ENCODE measurements around the gene ADI1.

The ADI1 gene

DNA sequence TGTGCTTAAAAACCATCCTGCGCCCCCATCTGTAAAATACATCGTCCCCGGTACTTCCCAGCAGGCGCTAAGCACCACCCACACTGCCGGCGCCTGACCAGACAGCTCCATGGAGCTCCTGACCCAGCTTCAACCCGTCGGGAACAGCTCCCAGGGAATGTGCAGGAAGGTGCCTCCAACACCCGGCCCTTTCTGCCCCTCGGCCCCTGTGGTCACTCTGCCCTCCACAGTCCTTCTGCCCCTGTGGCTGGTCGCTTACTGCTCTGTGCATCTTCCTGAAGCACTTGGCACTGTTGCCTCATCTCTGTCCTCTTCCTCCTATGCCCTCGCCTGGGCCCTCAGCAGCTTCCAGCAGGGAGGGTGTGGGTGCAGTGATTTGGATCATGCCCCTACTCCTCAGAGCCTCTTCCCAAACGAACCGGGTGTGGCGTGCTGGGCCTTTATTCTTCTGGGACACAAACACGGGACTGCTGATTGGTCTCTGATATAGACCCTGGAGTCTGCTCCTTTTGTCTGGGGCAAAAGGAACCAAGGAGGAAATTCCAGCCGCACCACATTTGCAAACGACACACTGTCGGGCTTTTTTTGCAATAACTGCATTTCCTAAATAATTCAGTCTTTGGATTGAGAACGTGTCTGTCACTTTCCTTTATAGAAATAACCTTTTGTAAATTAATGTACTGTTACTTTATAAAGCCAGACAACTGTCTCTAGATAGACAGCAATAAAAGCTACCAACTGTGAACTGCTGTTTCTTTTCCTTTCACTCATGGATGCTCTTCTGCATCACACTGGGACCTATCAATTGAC is 65.9 kb downstream of the ADI1 start:
- DNase-seq (ENCODE audit: low read depth in 1 of 2, low spot score in 1 of 2), result no peak
- TF ChIP-seq GABPA (IDR thresholded peaks at IDR 0.05; ENCODE audit: low read depth) (no peak), SPI1 (IDR thresholded peaks at IDR 0.05; ENCODE audit: borderline replicate concordance, low read depth) (no peak), POLR2AphosphoS5 (IDR thresholded peaks at IDR 0.05; ENCODE audit: low read depth) (no peak)
- TF ChIP-seq, protein P1, sequence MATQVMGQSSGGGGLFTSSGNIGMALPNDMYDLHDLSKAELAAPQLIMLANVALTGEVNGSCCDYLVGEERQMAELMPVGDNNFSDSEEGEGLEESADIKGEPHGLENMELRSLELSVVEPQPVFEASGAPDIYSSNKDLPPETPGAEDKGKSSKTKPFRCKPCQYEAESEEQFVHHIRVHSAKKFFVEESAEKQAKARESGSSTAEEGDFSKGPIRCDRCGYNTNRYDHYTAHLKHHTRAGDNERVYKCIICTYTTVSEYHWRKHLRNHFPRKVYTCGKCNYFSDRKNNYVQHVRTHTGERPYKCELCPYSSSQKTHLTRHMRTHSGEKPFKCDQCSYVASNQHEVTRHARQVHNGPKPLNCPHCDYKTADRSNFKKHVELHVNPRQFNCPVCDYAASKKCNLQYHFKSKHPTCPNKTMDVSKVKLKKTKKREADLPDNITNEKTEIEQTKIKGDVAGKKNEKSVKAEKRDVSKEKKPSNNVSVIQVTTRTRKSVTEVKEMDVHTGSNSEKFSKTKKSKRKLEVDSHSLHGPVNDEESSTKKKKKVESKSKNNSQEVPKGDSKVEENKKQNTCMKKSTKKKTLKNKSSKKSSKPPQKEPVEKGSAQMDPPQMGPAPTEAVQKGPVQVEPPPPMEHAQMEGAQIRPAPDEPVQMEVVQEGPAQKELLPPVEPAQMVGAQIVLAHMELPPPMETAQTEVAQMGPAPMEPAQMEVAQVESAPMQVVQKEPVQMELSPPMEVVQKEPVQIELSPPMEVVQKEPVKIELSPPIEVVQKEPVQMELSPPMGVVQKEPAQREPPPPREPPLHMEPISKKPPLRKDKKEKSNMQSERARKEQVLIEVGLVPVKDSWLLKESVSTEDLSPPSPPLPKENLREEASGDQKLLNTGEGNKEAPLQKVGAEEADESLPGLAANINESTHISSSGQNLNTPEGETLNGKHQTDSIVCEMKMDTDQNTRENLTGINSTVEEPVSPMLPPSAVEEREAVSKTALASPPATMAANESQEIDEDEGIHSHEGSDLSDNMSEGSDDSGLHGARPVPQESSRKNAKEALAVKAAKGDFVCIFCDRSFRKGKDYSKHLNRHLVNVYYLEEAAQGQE (IDR thresholded peaks at IDR 0.05; ENCODE audit: insufficient replicate concordance, low read depth), result no peak
- TF ChIP-seq, protein P2, sequence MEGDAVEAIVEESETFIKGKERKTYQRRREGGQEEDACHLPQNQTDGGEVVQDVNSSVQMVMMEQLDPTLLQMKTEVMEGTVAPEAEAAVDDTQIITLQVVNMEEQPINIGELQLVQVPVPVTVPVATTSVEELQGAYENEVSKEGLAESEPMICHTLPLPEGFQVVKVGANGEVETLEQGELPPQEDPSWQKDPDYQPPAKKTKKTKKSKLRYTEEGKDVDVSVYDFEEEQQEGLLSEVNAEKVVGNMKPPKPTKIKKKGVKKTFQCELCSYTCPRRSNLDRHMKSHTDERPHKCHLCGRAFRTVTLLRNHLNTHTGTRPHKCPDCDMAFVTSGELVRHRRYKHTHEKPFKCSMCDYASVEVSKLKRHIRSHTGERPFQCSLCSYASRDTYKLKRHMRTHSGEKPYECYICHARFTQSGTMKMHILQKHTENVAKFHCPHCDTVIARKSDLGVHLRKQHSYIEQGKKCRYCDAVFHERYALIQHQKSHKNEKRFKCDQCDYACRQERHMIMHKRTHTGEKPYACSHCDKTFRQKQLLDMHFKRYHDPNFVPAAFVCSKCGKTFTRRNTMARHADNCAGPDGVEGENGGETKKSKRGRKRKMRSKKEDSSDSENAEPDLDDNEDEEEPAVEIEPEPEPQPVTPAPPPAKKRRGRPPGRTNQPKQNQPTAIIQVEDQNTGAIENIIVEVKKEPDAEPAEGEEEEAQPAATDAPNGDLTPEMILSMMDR (IDR thresholded peaks at IDR 0.05; ENCODE audit: insufficient read depth, low read length), result no peak
- Histone ChIP-seq H3K4me3 (replicated peaks; ENCODE audit: insufficient read depth, low read length) (no peak overlapping the region), H3K27me3 (ENCODE audit: insufficient read depth, poor library complexity, severe bottlenecking) (no peaks in the 10 kb centered on the region), H3K27ac (replicated peaks) (no peak overlapping the region)

DNA sequence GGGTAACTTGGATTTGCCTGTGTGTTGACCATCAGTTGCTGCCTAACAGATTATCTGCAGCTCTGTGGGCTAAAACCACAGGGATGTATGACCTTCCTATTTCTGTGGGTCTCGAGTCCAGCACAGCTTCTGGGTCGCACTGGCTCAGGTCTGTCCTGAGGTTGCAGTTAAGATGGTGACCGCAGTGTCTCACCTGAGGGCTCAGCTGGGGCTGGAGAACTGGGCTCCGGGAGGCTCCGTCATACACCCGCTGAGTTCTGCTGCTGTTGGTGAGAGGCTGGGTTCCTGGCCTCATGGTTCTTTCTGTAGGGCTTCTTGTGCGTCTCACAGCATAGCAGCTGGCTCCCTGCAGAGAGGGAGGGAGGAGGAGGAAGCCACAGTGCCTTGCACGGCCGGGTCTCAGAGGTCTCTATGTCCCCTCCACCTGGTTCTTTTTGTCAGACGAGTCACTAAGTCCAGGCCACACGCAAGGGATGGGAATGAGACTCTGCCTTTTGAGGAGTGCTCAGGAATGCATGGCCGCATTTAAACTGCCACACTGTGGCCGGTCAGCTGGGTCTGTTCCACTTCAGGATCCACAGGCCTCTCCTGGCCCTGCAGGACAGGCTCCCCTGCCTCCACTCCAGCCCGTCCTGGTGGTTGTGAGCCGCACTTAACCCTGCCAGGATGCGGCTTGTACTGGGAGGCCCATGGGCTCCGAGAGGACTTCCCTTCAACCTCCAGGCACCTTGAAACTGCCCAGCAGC is 67.2 kb downstream of the ADI1 start:
- no peak overlapping the region for H3K4me3 ChIP-seq (replicated peaks; ENCODE audit: insufficient read depth, low read length)
- TF ChIP-seq, protein P2 (IDR thresholded peaks at IDR 0.05; ENCODE audit: insufficient read depth, low read length), result no peak
- TF ChIP-seq GABPA (IDR thresholded peaks at IDR 0.05; ENCODE audit: low read depth) (no peak), POLR2AphosphoS5 (IDR thresholded peaks at IDR 0.05; ENCODE audit: low read depth) (no peak), SPI1 (IDR thresholded peaks at IDR 0.05; ENCODE audit: borderline replicate concordance, low read depth) (no peak)
- TF ChIP-seq, protein P1 (IDR thresholded peaks at IDR 0.05; ENCODE audit: insufficient replicate concordance, low read depth), result no peak
- no peaks in the 10 kb centered on the region for H3K27me3 ChIP-seq (ENCODE audit: insufficient read depth, poor library complexity, severe bottlenecking)
- no peak for DNase-seq (ENCODE audit: low read depth in 1 of 2, low spot score in 1 of 2)
- no peak overlapping the region for H3K27ac ChIP-seq (replicated peaks)

DNA sequence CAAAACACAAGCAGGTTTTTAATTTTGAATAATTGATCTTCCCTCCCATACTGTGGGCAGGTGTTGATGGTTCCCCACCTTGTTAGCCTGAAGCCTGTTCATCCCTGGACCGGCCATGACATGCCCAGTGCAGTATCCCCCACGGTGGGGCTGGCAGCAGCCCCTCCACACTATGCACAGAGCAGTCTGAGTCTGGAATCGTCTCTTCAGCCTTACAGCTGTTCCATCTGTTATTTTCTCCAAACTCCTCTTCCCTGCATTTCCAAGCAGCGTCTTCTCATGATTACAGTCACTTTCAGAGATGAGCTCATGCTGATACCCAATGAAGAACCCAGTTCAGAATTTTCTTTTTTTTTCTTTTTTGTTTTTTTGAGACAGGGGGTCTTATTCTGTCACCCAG is 68.2 kb downstream of the ADI1 start:
- no peak for DNase-seq (ENCODE audit: low read depth in 1 of 2, low spot score in 1 of 2)
- H3K27ac ChIP-seq (replicated peaks), result no peak overlapping the region
- H3K27me3 ChIP-seq (ENCODE audit: insufficient read depth, poor library complexity, severe bottlenecking), result no peaks in the 10 kb centered on the region
- TF ChIP-seq GABPA (IDR thresholded peaks at IDR 0.05; ENCODE audit: low read depth) (no peak), SPI1 (IDR thresholded peaks at IDR 0.05; ENCODE audit: borderline replicate concordance, low read depth) (no peak), POLR2AphosphoS5 (IDR thresholded peaks at IDR 0.05; ENCODE audit: low read depth) (no peak)
- TF ChIP-seq, protein P1 (IDR thresholded peaks at IDR 0.05; ENCODE audit: insufficient replicate concordance, low read depth), result no peak
- TF ChIP-seq, protein P2 (IDR thresholded peaks at IDR 0.05; ENCODE audit: insufficient read depth, low read length), result no peak
- no peak overlapping the region for H3K4me3 ChIP-seq (replicated peaks; ENCODE audit: insufficient read depth, low read length)

Measured in HL-60 (cell line).